HFFc6 (cell line): ENCODE data around the gene ATF4. TPM values are rescaled to one million over a fixed set of nuclear protein-coding genes. Genes with fewer than 3 reads are reported as not detected.
A peak's percentile ranks its signal among the peaks of the same experiment; 100 is the strongest.
"Not testable (repeated sequence)": the region's sequence is repeated elsewhere in the genome, so short reads cannot be mapped to it uniquely, and the experiment has no call there.

Experiments used
- DNase-seq: peaks from one replicate; pipeline ENCODE4 v3.0.0-alpha.2; 2018
- H3K27ac Mint-ChIP-seq: 2 replicates; pipeline ENCODE4 v1.8.0; 2020; ENCODE audit warnings: mild to moderate bottlenecking, mixed read lengths
- H3K27me3 Mint-ChIP-seq: 2 replicates; pipeline ENCODE4 v1.8.0; 2021; ENCODE audit warnings: mild to moderate bottlenecking, moderate library complexity, mixed read lengths; ENCODE audit not compliant: insufficient read depth
- H3K36me3 Mint-ChIP-seq: 2 replicates; pipeline ENCODE4 v1.8.0; 2021; ENCODE audit warnings: low read depth, mixed read lengths
- H3K4me1 Mint-ChIP-seq: 2 replicates; pipeline ENCODE4 v1.8.0; 2020; ENCODE audit warnings: low read depth, mixed read lengths
- H3K4me3 Mint-ChIP-seq: 2 replicates; pipeline ENCODE4 v1.8.0; 2020; ENCODE audit warnings: mild to moderate bottlenecking, moderate library complexity, mixed read lengths
- H3K9me3 Mint-ChIP-seq: 2 replicates; pipeline ENCODE4 v1.8.0; 2020; ENCODE audit warnings: mild to moderate bottlenecking, mixed read lengths
- CTCF ChIP-seq: fragments of 200-600 bp; sonication (generic); IDR thresholded peaks from 2 replicates; pipeline ENCODE4 v1.5.0; 2021; ENCODE audit warnings: antibody characterized with exemption, mild to moderate bottlenecking
- total RNA-seq, 6 experiments: library from RNA; stranded (reverse); fragmentation: NEBNext Ultra II Directional; extraction: Animal tissue kit (Norgen Biotek cat#: 25700); gene quantifications; 2 replicates in 1 of 6; 3 replicates in 5 of 6; pipeline ENCODE4 v1.2.3, GENCODE V29; 2021

Gene ATF4
- total RNA-seq, 6 experiments from 2014 or later, result 227 to 271 (median 249) TPM

GRCh38 chr22:39501644-39502108 is 18.7 kb upstream of the ATF4 start:
- no peak for DNase-seq
- Mint-ChIP-seq H3K4me3 (peak overlapping the region; percentile 93), H3K36me3 (peaks cover 26% of the 10 kb centered on the region), H3K4me1 (peaks cover 22% of the 10 kb centered on the region), H3K9me3 (no peaks in the 10 kb centered on the region), H3K27ac (peak overlapping the region; percentile 85), H3K27me3 (peaks cover 3% of the 10 kb centered on the region)
- TF ChIP-seq CTCF, result no peak

- Mint-ChIP-seq H3K4me3 (peak within 1 kb of the TSS; percentile 93), H3K4me1 (peaks cover 22% of the 10 kb centered on the region), H3K36me3 (peaks cover 26% of the 10 kb centered on the region), H3K9me3 (no peaks in the 10 kb centered on the region), H3K27ac (peak within 1 kb of the TSS; percentile 85), H3K27me3 (peaks cover 3% of the 10 kb centered on the region)
- peak; percentile 89 for DNase-seq
- peak; percentile 27; the same call in 1 of the 2 replicates for TF ChIP-seq CTCF
These were observed 18.1 kb upstream of the ATF4 start, which contains the start of gene MIEF1 for GRCh38 chr22:39502109-39502788. Gene MIEF1 (plus strand): TSS chr22:39502290. CDS start chr22:39511295, 9,005 bp downstream.

GRCh38 chr22:39502789-39503409 is 17.5 kb upstream of the ATF4 start:
- Mint-ChIP-seq H3K36me3 (peaks cover 26% of the 10 kb centered on the region), H3K4me1 (peaks cover 22% of the 10 kb centered on the region), H3K4me3 (peak overlapping the region; percentile 93), H3K27ac (peak overlapping the region; percentile 85), H3K27me3 (peaks cover 3% of the 10 kb centered on the region), H3K9me3 (no peaks in the 10 kb centered on the region)
- no peak for DNase-seq
- no peak for TF ChIP-seq CTCF

GRCh38 chr22:39503630-39504029 is 16.7 kb upstream of the ATF4 start:
- DNase-seq, result no peak
- peaks cover 22% of the 10 kb centered on the region for H3K4me1 Mint-ChIP-seq
- peaks cover 3% of the 10 kb centered on the region for H3K27me3 Mint-ChIP-seq
- peaks cover 26% of the 10 kb centered on the region for H3K36me3 Mint-ChIP-seq
- no peak; the same call in 1 of the 2 replicates for TF ChIP-seq CTCF
- no peaks in the 10 kb centered on the region for H3K9me3 Mint-ChIP-seq
- peak overlapping the region; percentile 93 for H3K4me3 Mint-ChIP-seq
- H3K27ac Mint-ChIP-seq, result peak overlapping the region; percentile 8; the same call in 1 of the 2 replicates

GRCh38 chr22:39504071-39504470 is 16.3 kb upstream of the ATF4 start:
- Mint-ChIP-seq H3K27ac (no peak overlapping the region), H3K27me3 (peaks cover 3% of the 10 kb centered on the region), H3K36me3 (peaks cover 26% of the 10 kb centered on the region), H3K9me3 (no peaks in the 10 kb centered on the region), H3K4me1 (peaks cover 22% of the 10 kb centered on the region), H3K4me3 (peak overlapping the region; percentile 93)
- no peak for DNase-seq
- no peak for TF ChIP-seq CTCF

GRCh38 chr22:39507021-39507420 is 13.3 kb upstream of the ATF4 start:
- not testable (repeated sequence) for H3K9me3 Mint-ChIP-seq, H3K27me3 Mint-ChIP-seq, DNase-seq, H3K27ac Mint-ChIP-seq, H3K4me3 Mint-ChIP-seq, H3K4me1 Mint-ChIP-seq
- peaks cover 35% of the 10 kb centered on the region for H3K36me3 Mint-ChIP-seq
